Measurements from ENCODE around the gene ITGA2B.
"Not testable (repeated sequence)": the region's sequence is repeated elsewhere in the genome, so short reads cannot be mapped to it uniquely, and the experiment has no call there.

The ITGA2B gene

DNA sequence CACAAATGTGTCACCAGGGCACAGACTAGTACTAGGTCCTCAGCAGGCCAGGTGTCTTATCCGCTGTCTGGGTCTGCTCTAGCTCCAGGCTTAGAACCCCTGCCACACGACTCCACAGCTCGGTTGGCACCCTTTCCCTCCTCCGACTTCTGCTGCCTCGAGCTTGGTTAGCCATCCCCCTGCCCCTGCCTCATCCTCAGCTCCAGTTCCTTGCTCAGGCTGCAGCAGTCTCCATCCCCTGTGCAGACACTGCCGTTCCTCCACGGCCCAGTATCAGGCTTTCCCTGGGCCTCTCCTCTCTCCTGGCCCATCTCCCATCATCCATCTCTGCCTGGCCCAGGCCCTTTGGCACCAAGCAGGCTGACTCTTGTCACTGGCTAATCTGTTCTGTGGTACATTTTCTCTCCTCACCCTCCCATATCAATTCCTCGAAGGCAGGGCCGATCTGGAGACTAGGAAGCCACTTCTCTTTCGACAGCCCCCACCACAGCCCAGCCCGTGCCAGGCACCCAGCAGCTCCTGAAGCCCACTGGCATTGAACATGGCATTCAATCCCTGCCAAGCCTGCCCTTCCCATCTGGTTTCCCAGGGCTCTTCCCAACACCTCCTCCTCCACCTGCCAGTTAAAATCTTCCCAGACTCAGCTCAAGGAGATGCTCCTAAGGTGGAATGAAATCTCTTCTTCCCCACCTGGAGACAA, 45.8 kb downstream of the ITGA2B start:
- H3K4me3 ChIP-seq (ENCODE audit: low read length, poor library complexity, severe bottlenecking): no peak overlapping the region
- H4K20me1 ChIP-seq (ENCODE audit: insufficient read depth, low read length, poor library complexity, severe bottlenecking): no peaks in the 10 kb centered on the region
- H3K36me3 ChIP-seq (ENCODE audit: insufficient read depth, low read length): no peaks in the 10 kb centered on the region
- no peaks in the 10 kb centered on the region for H3K9me3 ChIP-seq (ENCODE audit: insufficient read depth, low read depth, low read length)
- H3K9me2 ChIP-seq (replicated peaks; ENCODE audit: low read depth, low read length): no peaks in the 10 kb centered on the region
- H3K79me2 ChIP-seq (ENCODE audit: insufficient read depth, low read length): no peaks in the 10 kb centered on the region
- H3K4me2 ChIP-seq (ENCODE audit: low read depth, low read length, poor library complexity, severe bottlenecking): no peak overlapping the region
- H3K9ac ChIP-seq (ENCODE audit: low read depth, low read length, poor library complexity, severe bottlenecking): no peak overlapping the region
- no peaks in the 10 kb centered on the region for H3F3A ChIP-seq (ENCODE audit: low read depth)
- no peak overlapping the region for H2AFZ ChIP-seq (ENCODE audit: low read length)
- peaks cover 5% of the 10 kb centered on the region for H3K4me1 ChIP-seq (ENCODE audit: insufficient read depth, low read length, poor library complexity, severe bottlenecking)
- TF ChIP-seq EZH2phosphoT487 (IDR thresholded peaks at IDR 0.05; ENCODE audit: borderline replicate concordance): no peak
- TF ChIP-seq, protein P1, sequence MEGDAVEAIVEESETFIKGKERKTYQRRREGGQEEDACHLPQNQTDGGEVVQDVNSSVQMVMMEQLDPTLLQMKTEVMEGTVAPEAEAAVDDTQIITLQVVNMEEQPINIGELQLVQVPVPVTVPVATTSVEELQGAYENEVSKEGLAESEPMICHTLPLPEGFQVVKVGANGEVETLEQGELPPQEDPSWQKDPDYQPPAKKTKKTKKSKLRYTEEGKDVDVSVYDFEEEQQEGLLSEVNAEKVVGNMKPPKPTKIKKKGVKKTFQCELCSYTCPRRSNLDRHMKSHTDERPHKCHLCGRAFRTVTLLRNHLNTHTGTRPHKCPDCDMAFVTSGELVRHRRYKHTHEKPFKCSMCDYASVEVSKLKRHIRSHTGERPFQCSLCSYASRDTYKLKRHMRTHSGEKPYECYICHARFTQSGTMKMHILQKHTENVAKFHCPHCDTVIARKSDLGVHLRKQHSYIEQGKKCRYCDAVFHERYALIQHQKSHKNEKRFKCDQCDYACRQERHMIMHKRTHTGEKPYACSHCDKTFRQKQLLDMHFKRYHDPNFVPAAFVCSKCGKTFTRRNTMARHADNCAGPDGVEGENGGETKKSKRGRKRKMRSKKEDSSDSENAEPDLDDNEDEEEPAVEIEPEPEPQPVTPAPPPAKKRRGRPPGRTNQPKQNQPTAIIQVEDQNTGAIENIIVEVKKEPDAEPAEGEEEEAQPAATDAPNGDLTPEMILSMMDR (conservative IDR thresholded peaks at IDR 0.05; ENCODE audit: low read length): no peak
- H3K27me3 ChIP-seq (ENCODE audit: insufficient read depth, low read length, poor library complexity, severe bottlenecking): no peaks in the 10 kb centered on the region

GRCh38 chr17:44340553-44340952, 48.9 kb downstream of the ITGA2B start:
- H3K27me3 ChIP-seq (ENCODE audit: insufficient read depth, low read length, poor library complexity, severe bottlenecking); H4K20me1 ChIP-seq (ENCODE audit: insufficient read depth, low read length, poor library complexity, severe bottlenecking); H3F3A ChIP-seq (ENCODE audit: low read depth); H3K36me3 ChIP-seq (ENCODE audit: insufficient read depth, low read length); H3K79me2 ChIP-seq (ENCODE audit: insufficient read depth, low read length); H3K9me2 ChIP-seq (replicated peaks; ENCODE audit: low read depth, low read length); H3K4me3 ChIP-seq (ENCODE audit: low read length, poor library complexity, severe bottlenecking); H3K4me2 ChIP-seq (ENCODE audit: low read depth, low read length, poor library complexity, severe bottlenecking); H3K9me3 ChIP-seq (ENCODE audit: insufficient read depth, low read depth, low read length); H2AFZ ChIP-seq (ENCODE audit: low read length); H3K9ac ChIP-seq (ENCODE audit: low read depth, low read length, poor library complexity, severe bottlenecking); H3K4me1 ChIP-seq (ENCODE audit: insufficient read depth, low read length, poor library complexity, severe bottlenecking): not testable (repeated sequence)

GRCh38 chr17:44338702-44339101, 50.7 kb downstream of the ITGA2B start:
- H3K9me2 ChIP-seq (replicated peaks; ENCODE audit: low read depth, low read length): no peaks in the 10 kb centered on the region
- no peak overlapping the region for H3K4me2 ChIP-seq (ENCODE audit: low read depth, low read length, poor library complexity, severe bottlenecking)
- no peak overlapping the region for H2AFZ ChIP-seq (ENCODE audit: low read length)
- no peaks in the 10 kb centered on the region for H3K79me2 ChIP-seq (ENCODE audit: insufficient read depth, low read length)
- no peaks in the 10 kb centered on the region for H3K4me1 ChIP-seq (ENCODE audit: insufficient read depth, low read length, poor library complexity, severe bottlenecking)
- H3K4me3 ChIP-seq (ENCODE audit: low read length, poor library complexity, severe bottlenecking): no peak overlapping the region
- no peaks in the 10 kb centered on the region for H3F3A ChIP-seq (ENCODE audit: low read depth)
- H3K36me3 ChIP-seq (ENCODE audit: insufficient read depth, low read length): no peaks in the 10 kb centered on the region
- no peaks in the 10 kb centered on the region for H3K9me3 ChIP-seq (ENCODE audit: insufficient read depth, low read depth, low read length)
- no peak for TF ChIP-seq EZH2phosphoT487 (IDR thresholded peaks at IDR 0.05; ENCODE audit: borderline replicate concordance)
- TF ChIP-seq, protein P1 (conservative IDR thresholded peaks at IDR 0.05; ENCODE audit: low read length): no peak
- no peaks in the 10 kb centered on the region for H3K27me3 ChIP-seq (ENCODE audit: insufficient read depth, low read length, poor library complexity, severe bottlenecking)
- no peak overlapping the region for H3K9ac ChIP-seq (ENCODE audit: low read depth, low read length, poor library complexity, severe bottlenecking)
- no peaks in the 10 kb centered on the region for H4K20me1 ChIP-seq (ENCODE audit: insufficient read depth, low read length, poor library complexity, severe bottlenecking)

GRCh38 chr17:44335968-44336367, 53.5 kb downstream of the ITGA2B start:
- Histone ChIP-seq H3K79me2 (ENCODE audit: insufficient read depth, low read length) (no peaks in the 10 kb centered on the region), H3K27me3 (ENCODE audit: insufficient read depth, low read length, poor library complexity, severe bottlenecking) (no peaks in the 10 kb centered on the region), H3K4me2 (ENCODE audit: low read depth, low read length, poor library complexity, severe bottlenecking) (no peak overlapping the region), H4K20me1 (ENCODE audit: insufficient read depth, low read length, poor library complexity, severe bottlenecking) (no peaks in the 10 kb centered on the region), H3K36me3 (ENCODE audit: insufficient read depth, low read length) (no peaks in the 10 kb centered on the region), H3K9me2 (replicated peaks; ENCODE audit: low read depth, low read length) (no peaks in the 10 kb centered on the region), H3K9me3 (ENCODE audit: insufficient read depth, low read depth, low read length) (no peaks in the 10 kb centered on the region), H3K4me1 (ENCODE audit: insufficient read depth, low read length, poor library complexity, severe bottlenecking) (no peaks in the 10 kb centered on the region), H2AFZ (ENCODE audit: low read length) (no peak overlapping the region), H3K4me3 (ENCODE audit: low read length, poor library complexity, severe bottlenecking) (no peak overlapping the region), H3F3A (ENCODE audit: low read depth) (no peaks in the 10 kb centered on the region), H3K9ac (ENCODE audit: low read depth, low read length, poor library complexity, severe bottlenecking) (no peak overlapping the region)
- TF ChIP-seq, protein P1 (conservative IDR thresholded peaks at IDR 0.05; ENCODE audit: low read length): no peak
- TF ChIP-seq EZH2phosphoT487 (IDR thresholded peaks at IDR 0.05; ENCODE audit: borderline replicate concordance): no peak

Measured in Loucy (cell line).